Keratinocyte (primary cell): ENCODE data around the gene SMIM35.

Source experiments
- EZH2 ChIP-seq: IDR thresholded peaks from one replicate; pipeline ENCODE4 v1.6.1; 2012; ENCODE audit warnings: inconsistent platforms, mild to moderate bottlenecking, low read length, moderate library complexity
- TF ChIP-seq, protein P1 (sequence below), 3 experiments: IDR thresholded peaks in 1 of 3; conservative IDR thresholded peaks in 1 of 3; optimal IDR thresholded peaks in 1 of 3; 2 replicates in 2 of 3; 3 replicates in 1 of 3; pipeline versions ENCODE3 to v1.5.1; 2011; ENCODE audit warnings: low read length in 3 of 3, mild to moderate bottlenecking in 3 of 3, moderate library complexity in 2 of 3, control low read depth in 1 of 3, inconsistent platforms in 1 of 3; ENCODE audit not compliant: insufficient read depth in 2 of 3; ENCODE audit errors: extremely low read depth in 1 of 3

GRCh38 chr11:117972044-117972443 lies 114.7 kb downstream of the SMIM35 start:
- TF ChIP-seq, protein P1, sequence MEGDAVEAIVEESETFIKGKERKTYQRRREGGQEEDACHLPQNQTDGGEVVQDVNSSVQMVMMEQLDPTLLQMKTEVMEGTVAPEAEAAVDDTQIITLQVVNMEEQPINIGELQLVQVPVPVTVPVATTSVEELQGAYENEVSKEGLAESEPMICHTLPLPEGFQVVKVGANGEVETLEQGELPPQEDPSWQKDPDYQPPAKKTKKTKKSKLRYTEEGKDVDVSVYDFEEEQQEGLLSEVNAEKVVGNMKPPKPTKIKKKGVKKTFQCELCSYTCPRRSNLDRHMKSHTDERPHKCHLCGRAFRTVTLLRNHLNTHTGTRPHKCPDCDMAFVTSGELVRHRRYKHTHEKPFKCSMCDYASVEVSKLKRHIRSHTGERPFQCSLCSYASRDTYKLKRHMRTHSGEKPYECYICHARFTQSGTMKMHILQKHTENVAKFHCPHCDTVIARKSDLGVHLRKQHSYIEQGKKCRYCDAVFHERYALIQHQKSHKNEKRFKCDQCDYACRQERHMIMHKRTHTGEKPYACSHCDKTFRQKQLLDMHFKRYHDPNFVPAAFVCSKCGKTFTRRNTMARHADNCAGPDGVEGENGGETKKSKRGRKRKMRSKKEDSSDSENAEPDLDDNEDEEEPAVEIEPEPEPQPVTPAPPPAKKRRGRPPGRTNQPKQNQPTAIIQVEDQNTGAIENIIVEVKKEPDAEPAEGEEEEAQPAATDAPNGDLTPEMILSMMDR (optimal IDR thresholded peaks at IDR 0.05 in 1 of 3, IDR thresholded peaks at IDR 0.05 in 1 of 3, conservative IDR thresholded peaks at IDR 0.05 in 1 of 3; ENCODE audit: extremely low read depth in 1 of 3, insufficient read depth in 2 of 3, low read length in 3 of 3): no peak
- TF ChIP-seq EZH2: no peak
